Neural progenitor cell (in vitro differentiated cells): ENCODE results near the gene ACO2. TPM values are rescaled to one million over a fixed set of nuclear protein-coding genes. Genes with fewer than 3 reads are reported as not detected.
A peak's percentile ranks its signal among the peaks of the same experiment; 100 is the strongest.

Experiments
- DNase-seq: peaks from one replicate; pipeline ENCODE4 v3.0.0-alpha.2; 2016; ENCODE audit warnings: low spot score
- H2AFZ ChIP-seq: fragments of 200-600 bp; sonication (generic); replicated peaks from 2 replicates; pipeline ENCODE4 v1.6.1; 2016; ENCODE audit warnings: antibody characterized with exemption
- H3F3A ChIP-seq: fragments of 200-600 bp; sonication (generic); 2 replicates; pipeline ENCODE4 v1.6.1; 2016; ENCODE audit warnings: antibody characterized with exemption, low read depth
- H3K27ac ChIP-seq: fragments of 200-600 bp; sonication (generic); 2 replicates; pipeline ENCODE4 v1.5.1; 2016; ENCODE audit warnings: mild to moderate bottlenecking
- H3K27me3 ChIP-seq: fragments of 200-600 bp; sonication (generic); 2 replicates; pipeline ENCODE4 v1.6.1; 2016; ENCODE audit warnings: mild to moderate bottlenecking, moderate library complexity
- H3K36me3 ChIP-seq: fragments of 200-600 bp; sonication (generic); 2 replicates; pipeline ENCODE4 v1.5.1; 2016
- H3K4me1 ChIP-seq: fragments of 200-600 bp; sonication (generic); 2 replicates; pipeline ENCODE4 v1.6.1; 2016; ENCODE audit warnings: mixed run types
- H3K4me2 ChIP-seq: fragments of 200-600 bp; sonication (generic); 2 replicates; pipeline ENCODE4 v1.6.1; 2016
- H3K4me3 ChIP-seq: fragments of 200-600 bp; sonication (generic); 2 replicates; pipeline ENCODE4 v1.5.1; 2016
- H3K79me2 ChIP-seq: fragments of 200-600 bp; sonication (generic); 2 replicates; pipeline ENCODE4 v1.6.1; 2016; ENCODE audit warnings: low read depth
- H3K9ac ChIP-seq: fragments of 200-600 bp; sonication (generic); 2 replicates; pipeline ENCODE4 v1.6.1; 2016
- H3K9me3 ChIP-seq: fragments of 200-600 bp; sonication (generic); 2 replicates; pipeline ENCODE4 v1.5.1; 2016; ENCODE audit warnings: low read depth
- H4K20me1 ChIP-seq: fragments of 200-600 bp; sonication (generic); 2 replicates; pipeline ENCODE4 v1.6.1; 2016; ENCODE audit warnings: low read depth
- H3K27ac Mint-ChIP-seq: 3 replicates; pipeline ENCODE4 v1.8.0; 2021; ENCODE audit warnings: mixed read lengths
- H3K27me3 Mint-ChIP-seq: 2 replicates; pipeline ENCODE4 v1.8.0; 2022; ENCODE audit warnings: low read depth, mild to moderate bottlenecking, inconsistent platforms, moderate library complexity, mixed read lengths; ENCODE audit not compliant: insufficient read depth
- H3K36me3 Mint-ChIP-seq: 3 replicates; pipeline ENCODE4 v1.8.0; 2021; ENCODE audit warnings: mixed read lengths
- H3K4me1 Mint-ChIP-seq: 3 replicates; pipeline ENCODE4 v1.8.0; 2021; ENCODE audit warnings: mixed read lengths
- H3K4me3 Mint-ChIP-seq: 3 replicates; pipeline ENCODE4 v1.8.0; 2021; ENCODE audit warnings: mild to moderate bottlenecking, moderate library complexity, mixed read lengths
- H3K9me3 Mint-ChIP-seq: 3 replicates; pipeline ENCODE4 v1.8.0; 2020; ENCODE audit warnings: mixed read lengths
- CTCF ChIP-seq: fragments of 200-600 bp; sonication (generic); IDR thresholded peaks from 2 replicates; pipeline ENCODE4 v1.5.1; 2017; ENCODE audit warnings: antibody characterized with exemption, mild to moderate bottlenecking
- EZH2 ChIP-seq: fragments of 200-600 bp; sonication (generic); IDR thresholded peaks from 2 replicates; pipeline ENCODE4 v1.6.1; 2017; ENCODE audit warnings: antibody characterized with exemption, mild to moderate bottlenecking, moderate library complexity
- EZH2phosphoT487 ChIP-seq: fragments of 200-600 bp; sonication (generic); IDR thresholded peaks from 2 replicates; pipeline ENCODE4 v1.6.1; 2017; ENCODE audit warnings: antibody characterized with exemption
- total RNA-seq: library from RNA; depleted of rRNA; stranded (reverse); fragments of >200 nt; gene quantifications from 2 replicates; pipeline ENCODE4 v1.2.3, GENCODE V29; 2015; ENCODE audit warnings: low replicate concordance

Gene ACO2
- total RNA-seq, 1 donor from 2014 or later = 36.6 TPM

GRCh38 chr22:41446057-41446501 is 22.8 kb upstream of the ACO2 start:
- H3K79me2 ChIP-seq = peaks cover 76% of the 10 kb centered on the region

GRCh38 chr22:41446639-41447434 is 22.1 kb upstream of the ACO2 start, which contains the start of gene TOB2:
Gene TOB2 (minus strand): TSS chr22:41446801. CDS start chr22:41437345, 9,456 bp downstream.
- H3K36me3 ChIP-seq = no peaks in the 10 kb centered on the region
- no peak within 1 kb of the TSS for H2AFZ ChIP-seq
- H3K9ac ChIP-seq = peak within 1 kb of the TSS; percentile 91
- H3K27ac Mint-ChIP-seq = peak within 1 kb of the TSS; percentile 99
- H3K79me2 ChIP-seq = peaks cover 68% of the 10 kb centered on the region
- H3K4me3 Mint-ChIP-seq = peak within 1 kb of the TSS; percentile 100
- H3K27ac ChIP-seq = peak within 1 kb of the TSS; percentile 96
- peaks cover 8% of the 10 kb centered on the region for H3K36me3 Mint-ChIP-seq
- TF ChIP-seq CTCF = no peak
- no peak for TF ChIP-seq EZH2
- TF ChIP-seq EZH2phosphoT487 = no peak
- H3K4me3 ChIP-seq = peak within 1 kb of the TSS; percentile 96
- H3K9me3 ChIP-seq = no peaks in the 10 kb centered on the region
- no peaks in the 10 kb centered on the region for H3K27me3 ChIP-seq
- peaks cover 39% of the 10 kb centered on the region for H4K20me1 ChIP-seq
- H3K27me3 Mint-ChIP-seq = peaks cover 10% of the 10 kb centered on the region
- peaks cover 3% of the 10 kb centered on the region for H3K4me1 ChIP-seq
- H3K4me1 Mint-ChIP-seq = peaks cover 28% of the 10 kb centered on the region
- peak; percentile 98 for DNase-seq
- peaks cover 48% of the 10 kb centered on the region for H3F3A ChIP-seq
- H3K9me3 Mint-ChIP-seq = no peaks in the 10 kb centered on the region
- H3K4me2 ChIP-seq = peak within 1 kb of the TSS; percentile 81

More at GRCh38 chr22:41446057-41446501, 22.8 kb upstream of the ACO2 start:
- Histone ChIP-seq H3K4me1 (peaks cover 3% of the 10 kb centered on the region), H2AFZ (no peak overlapping the region), H3K27ac (peak overlapping the region; percentile 96), H3K9ac (peak overlapping the region; percentile 91), H4K20me1 (peaks cover 46% of the 10 kb centered on the region), H3K9me3 (no peaks in the 10 kb centered on the region), H3K4me2 (peak overlapping the region; percentile 81), H3K27me3 (no peaks in the 10 kb centered on the region), H3F3A (peaks cover 48% of the 10 kb centered on the region), H3K36me3 (no peaks in the 10 kb centered on the region), H3K4me3 (peak overlapping the region; percentile 96)
- TF ChIP-seq EZH2phosphoT487 (no peak), EZH2 (no peak), CTCF (no peak)
- H3K27ac Mint-ChIP-seq = peak overlapping the region; percentile 97
- peaks cover 10% of the 10 kb centered on the region for H3K36me3 Mint-ChIP-seq
- peaks cover 28% of the 10 kb centered on the region for H3K4me1 Mint-ChIP-seq
- peak overlapping the region; percentile 100 for H3K4me3 Mint-ChIP-seq
- peak; percentile 59 for DNase-seq
- no peaks in the 10 kb centered on the region for H3K9me3 Mint-ChIP-seq
- peaks cover 10% of the 10 kb centered on the region for H3K27me3 Mint-ChIP-seq

- peaks cover 31% of the 10 kb centered on the region for H4K20me1 ChIP-seq
- H3K27me3 Mint-ChIP-seq = peaks cover 10% of the 10 kb centered on the region
- peaks cover 6% of the 10 kb centered on the region for H3K36me3 Mint-ChIP-seq
- no peaks in the 10 kb centered on the region for H3K9me3 ChIP-seq
- peak; percentile 90 for DNase-seq
- no peaks in the 10 kb centered on the region for H3K36me3 ChIP-seq
- H3K4me3 Mint-ChIP-seq = peak overlapping the region; percentile 100
- H3K9me3 Mint-ChIP-seq = no peaks in the 10 kb centered on the region
- TF ChIP-seq CTCF (no peak), EZH2phosphoT487 (no peak), EZH2 (no peak)
- H2AFZ ChIP-seq = no peak overlapping the region
- H3K9ac ChIP-seq = peak overlapping the region; percentile 67
- peak overlapping the region; percentile 96 for H3K27ac ChIP-seq
- H3K4me1 Mint-ChIP-seq = peaks cover 27% of the 10 kb centered on the region
- peaks cover 3% of the 10 kb centered on the region for H3K4me1 ChIP-seq
- peak overlapping the region; percentile 96 for H3K4me3 ChIP-seq
- H3F3A ChIP-seq = peaks cover 41% of the 10 kb centered on the region
- peak overlapping the region; percentile 81 for H3K4me2 ChIP-seq
- peaks cover 60% of the 10 kb centered on the region for H3K79me2 ChIP-seq
- peak overlapping the region; percentile 99 for H3K27ac Mint-ChIP-seq
- no peaks in the 10 kb centered on the region for H3K27me3 ChIP-seq
Measured at GRCh38 chr22:41447435-41448188, 21.3 kb upstream of the ACO2 start.
